Neural cell (in vitro differentiated cells): ENCODE data around the gene MLKL.

Experiments
- EP300 ChIP-seq: fragments of 450-650 bp; conservative IDR thresholded peaks from 2 replicates; pipeline ENCODE4 v1.6.1; 2014; ENCODE audit warnings: antibody characterized with exemption, mild to moderate bottlenecking, moderate library complexity; ENCODE audit not compliant: poor library complexity, severe bottlenecking
- EZH2 ChIP-seq: fragments of 200-600, 300-800 bp; shearing (Covaris generic), sonication (generic); IDR thresholded peaks from 2 replicates; pipeline ENCODE4 v1.6.1; 2014; ENCODE audit warnings: antibody characterized with exemption, low read length, borderline replicate concordance, mild to moderate bottlenecking; ENCODE audit not compliant: insufficient read depth, poor library complexity, severe bottlenecking
- MXI1 ChIP-seq: fragments of 450-650 bp; conservative IDR thresholded peaks from 2 replicates; pipeline ENCODE4 v1.6.1; 2014; ENCODE audit warnings: antibody characterized with exemption, mild to moderate bottlenecking; ENCODE audit not compliant: poor library complexity, severe bottlenecking
- POLR2AphosphoS5 ChIP-seq: IDR thresholded peaks from 2 replicates; pipeline ENCODE4 v1.6.1; 2012
- TAF1 ChIP-seq: IDR thresholded peaks from 2 replicates; pipeline ENCODE4 v1.6.1; 2012; ENCODE audit warnings: low read depth
- TF ChIP-seq, protein P1 (sequence below): fragments of 450-650 bp; IDR thresholded peaks from 2 replicates; pipeline ENCODE4 v1.5.1; 2014; ENCODE audit warnings: antibody characterized with exemption, mild to moderate bottlenecking, moderate library complexity; ENCODE audit not compliant: poor library complexity, severe bottlenecking
- TF ChIP-seq, protein P2 (sequence below): IDR thresholded peaks from 2 replicates; pipeline ENCODE4 v1.6.1; 2012; ENCODE audit warnings: borderline replicate concordance

DNA sequence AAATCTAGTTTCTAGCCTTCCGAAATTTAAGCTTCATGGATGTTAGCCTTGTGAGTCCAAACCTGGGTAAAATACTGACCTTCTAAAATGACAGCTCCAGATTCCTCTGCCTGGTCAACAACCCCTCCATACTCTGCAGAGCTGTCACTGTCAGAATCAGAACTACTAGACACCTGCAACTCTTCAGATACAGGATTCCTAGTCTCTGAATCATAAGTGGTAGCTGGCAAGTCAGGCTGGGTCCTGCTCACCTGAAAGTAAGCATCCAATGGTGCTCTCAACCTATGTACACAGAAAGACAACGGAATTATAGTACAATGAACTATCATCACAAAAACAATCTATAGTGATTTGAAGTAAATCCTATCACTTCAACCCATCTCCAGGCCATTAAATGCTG is 48.8 kb downstream of the MLKL start:
- no peak for TF ChIP-seq POLR2AphosphoS5
- TF ChIP-seq, protein P1, sequence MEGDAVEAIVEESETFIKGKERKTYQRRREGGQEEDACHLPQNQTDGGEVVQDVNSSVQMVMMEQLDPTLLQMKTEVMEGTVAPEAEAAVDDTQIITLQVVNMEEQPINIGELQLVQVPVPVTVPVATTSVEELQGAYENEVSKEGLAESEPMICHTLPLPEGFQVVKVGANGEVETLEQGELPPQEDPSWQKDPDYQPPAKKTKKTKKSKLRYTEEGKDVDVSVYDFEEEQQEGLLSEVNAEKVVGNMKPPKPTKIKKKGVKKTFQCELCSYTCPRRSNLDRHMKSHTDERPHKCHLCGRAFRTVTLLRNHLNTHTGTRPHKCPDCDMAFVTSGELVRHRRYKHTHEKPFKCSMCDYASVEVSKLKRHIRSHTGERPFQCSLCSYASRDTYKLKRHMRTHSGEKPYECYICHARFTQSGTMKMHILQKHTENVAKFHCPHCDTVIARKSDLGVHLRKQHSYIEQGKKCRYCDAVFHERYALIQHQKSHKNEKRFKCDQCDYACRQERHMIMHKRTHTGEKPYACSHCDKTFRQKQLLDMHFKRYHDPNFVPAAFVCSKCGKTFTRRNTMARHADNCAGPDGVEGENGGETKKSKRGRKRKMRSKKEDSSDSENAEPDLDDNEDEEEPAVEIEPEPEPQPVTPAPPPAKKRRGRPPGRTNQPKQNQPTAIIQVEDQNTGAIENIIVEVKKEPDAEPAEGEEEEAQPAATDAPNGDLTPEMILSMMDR: no peak
- no peak for TF ChIP-seq EZH2
- TF ChIP-seq, protein P2, sequence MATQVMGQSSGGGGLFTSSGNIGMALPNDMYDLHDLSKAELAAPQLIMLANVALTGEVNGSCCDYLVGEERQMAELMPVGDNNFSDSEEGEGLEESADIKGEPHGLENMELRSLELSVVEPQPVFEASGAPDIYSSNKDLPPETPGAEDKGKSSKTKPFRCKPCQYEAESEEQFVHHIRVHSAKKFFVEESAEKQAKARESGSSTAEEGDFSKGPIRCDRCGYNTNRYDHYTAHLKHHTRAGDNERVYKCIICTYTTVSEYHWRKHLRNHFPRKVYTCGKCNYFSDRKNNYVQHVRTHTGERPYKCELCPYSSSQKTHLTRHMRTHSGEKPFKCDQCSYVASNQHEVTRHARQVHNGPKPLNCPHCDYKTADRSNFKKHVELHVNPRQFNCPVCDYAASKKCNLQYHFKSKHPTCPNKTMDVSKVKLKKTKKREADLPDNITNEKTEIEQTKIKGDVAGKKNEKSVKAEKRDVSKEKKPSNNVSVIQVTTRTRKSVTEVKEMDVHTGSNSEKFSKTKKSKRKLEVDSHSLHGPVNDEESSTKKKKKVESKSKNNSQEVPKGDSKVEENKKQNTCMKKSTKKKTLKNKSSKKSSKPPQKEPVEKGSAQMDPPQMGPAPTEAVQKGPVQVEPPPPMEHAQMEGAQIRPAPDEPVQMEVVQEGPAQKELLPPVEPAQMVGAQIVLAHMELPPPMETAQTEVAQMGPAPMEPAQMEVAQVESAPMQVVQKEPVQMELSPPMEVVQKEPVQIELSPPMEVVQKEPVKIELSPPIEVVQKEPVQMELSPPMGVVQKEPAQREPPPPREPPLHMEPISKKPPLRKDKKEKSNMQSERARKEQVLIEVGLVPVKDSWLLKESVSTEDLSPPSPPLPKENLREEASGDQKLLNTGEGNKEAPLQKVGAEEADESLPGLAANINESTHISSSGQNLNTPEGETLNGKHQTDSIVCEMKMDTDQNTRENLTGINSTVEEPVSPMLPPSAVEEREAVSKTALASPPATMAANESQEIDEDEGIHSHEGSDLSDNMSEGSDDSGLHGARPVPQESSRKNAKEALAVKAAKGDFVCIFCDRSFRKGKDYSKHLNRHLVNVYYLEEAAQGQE: no peak
- TF ChIP-seq MXI1: no peak
- no peak for TF ChIP-seq TAF1
- TF ChIP-seq EP300: no peak
